Heart left ventricle (tissue), 13 donors: ENCODE results near the gene RHOT2.

Experiments used
- CTCF ChIP-seq, 12 donors: fragments of 200-600 bp; sonication (generic) in 4 of 12; IDR thresholded peaks; one replicate each; pipeline versions ENCODE4 v1.5.0 to v1.8.0; 2018 to 2022; ENCODE audit warnings: antibody characterized with exemption in 12 of 12, mild to moderate bottlenecking in 5 of 12
- POLR2A ChIP-seq, 2 donors: fragments of 450-650 bp; IDR thresholded peaks; one replicate each; pipeline ENCODE4 v1.6.1; 2017; ENCODE audit warnings: antibody characterized with exemption in 2 of 2, mild to moderate bottlenecking in 2 of 2, moderate library complexity in 2 of 2
- donor health status: ischemic (EF 13 %, LVEDD 7.1; RV severe dilation, severe dysfunction).
- donor health status: DM: no; HTN: yes; CAD: no.
- donor health status: DM: no; HTN: no; CAD: no.
- donor health status: ischemic (EF 25% LVEDD 6.9; RV normal size, moderate dysfunction).
- donor health status: ischemic (EF 25% LVEDD 5.7; RV mildly dilated, moderate dysfunction).
- donor health status: ischemic (EF 35%, LVEDD 5.7; RV mildly dilated, moderate dysfunction).
- donor health status: nonischemic (EF 11% LVEDD 7.7; RV severe dilation, severe dysfunction).
- donor health status: DM: yes; HTN: yes; CAD: no.
- donor health status: PGD.
- donor health status: ischemic (EF 29% LVEDD 5.4; RV normal size, mild dysfunction).
- donor health status: nonischemic (EF 23%, LVEDD 6.1; RV moderate dilation, normal function).

GRCh38 chr16:619476-620100 is 48.3 kb upstream of the RHOT2 start:
- TF ChIP-seq CTCF (IDR thresholded peaks at IDR 0.05) = no peak
- no peak for TF ChIP-seq POLR2A (IDR thresholded peaks at IDR 0.05)
